Mesendoderm (in vitro differentiated cells): Measurements from ENCODE around the gene ZNF672.

Experiments used
- DNase-seq: peaks from one replicate; pipeline ENCODE4 v3.0.0; 2013
- H2AK5ac ChIP-seq: 2 replicates; pipeline ENCODE4 v1.6.1; 2013; ENCODE audit warnings: low read length, inconsistent platforms
- H2BK120ac ChIP-seq: 2 replicates; pipeline ENCODE4 v1.6.1; 2013; ENCODE audit warnings: low read depth, mild to moderate bottlenecking, low read length, moderate library complexity, mixed read lengths
- H2BK15ac ChIP-seq: replicated peaks from 2 replicates; pipeline ENCODE4 v1.6.1; 2013; ENCODE audit warnings: low read depth, mild to moderate bottlenecking, moderate library complexity
- H2BK5ac ChIP-seq: 2 replicates; pipeline ENCODE4 v1.6.1; 2013; ENCODE audit warnings: low read length, inconsistent platforms
- H3K18ac ChIP-seq: 2 replicates; pipeline ENCODE4 v1.6.1; 2013; ENCODE audit warnings: mild to moderate bottlenecking, low read length, mixed read lengths
- H3K23ac ChIP-seq: one replicate; pipeline ENCODE4 v1.6.1; 2013; ENCODE audit warnings: low read length
- H3K27ac ChIP-seq: 2 replicates; pipeline ENCODE4 v1.5.1; 2013; ENCODE audit warnings: low read depth, mild to moderate bottlenecking, inconsistent platforms, low read length, moderate library complexity
- H3K27me3 ChIP-seq: 2 replicates; pipeline ENCODE4 v1.6.1; 2013; ENCODE audit warnings: low read length, control low read depth, mild to moderate bottlenecking, inconsistent platforms; ENCODE audit not compliant: insufficient read depth, poor library complexity
- H3K36me3 ChIP-seq: 2 replicates; pipeline ENCODE4 v1.6.1; 2013; ENCODE audit warnings: low read length, inconsistent platforms; ENCODE audit not compliant: control insufficient read depth, insufficient read depth
- H3K4ac ChIP-seq: one replicate; pipeline ENCODE4 v1.6.1; 2013; ENCODE audit warnings: low read depth, mild to moderate bottlenecking, low read length, moderate library complexity
- H3K4me1 ChIP-seq: 2 replicates; pipeline ENCODE4 v1.6.1; 2013; ENCODE audit warnings: low read depth, low read length, inconsistent platforms; ENCODE audit not compliant: control insufficient read depth
- H3K4me2 ChIP-seq: 2 replicates; pipeline ENCODE4 v1.6.1; 2013; ENCODE audit warnings: low read length
- H3K4me3 ChIP-seq: 2 replicates; pipeline ENCODE4 v1.5.1; 2013; ENCODE audit warnings: mild to moderate bottlenecking, low read length
- H3K56ac ChIP-seq: one replicate; pipeline ENCODE4 v1.6.1; 2013; ENCODE audit warnings: low read length
- H3K79me1 ChIP-seq: 2 replicates; pipeline ENCODE4 v1.6.1; 2013; ENCODE audit warnings: low read length, inconsistent platforms
- H3K79me2 ChIP-seq: 2 replicates; pipeline ENCODE4 v1.6.1; 2013; ENCODE audit warnings: mild to moderate bottlenecking, low read length; ENCODE audit not compliant: control insufficient read depth, insufficient read depth
- H3K9ac ChIP-seq: 2 replicates; pipeline ENCODE4 v1.6.1; 2013; ENCODE audit warnings: low read length, inconsistent platforms
- H4K5ac ChIP-seq: one replicate; pipeline ENCODE4 v1.6.1; 2013; ENCODE audit warnings: low read length
- H4K8ac ChIP-seq: one replicate; pipeline ENCODE4 v1.6.1; 2013; ENCODE audit warnings: low read depth, mild to moderate bottlenecking, control low read depth, low read length, moderate library complexity
- WGBS: extraction: QIAGEN DNeasy Blood & Tissue Kit; methylation state at CpG from one replicate; pipeline ENCODE4 v1.1.7; 2013; ENCODE audit warnings: low lambda C conversion rate, missing lambda C conversion rate; ENCODE audit not compliant: insufficient coverage; ENCODE audit errors: extremely low coverage; 5-methylcytosine and 5-hydroxymethylcytosine counted together

Gene ZNF672

GRCh38 chr1:248855580-248855979 is 17.6 kb downstream of the ZNF672 start:
- H3K27ac ChIP-seq, result no peak overlapping the region
- no peak overlapping the region for H2AK5ac ChIP-seq
- H3K4me2 ChIP-seq, result no peak overlapping the region
- no peak overlapping the region for H4K8ac ChIP-seq
- no CpG with 5 or more reads among the region's 6 CpGs for WGBS
- no peak overlapping the region for H2BK120ac ChIP-seq
- no peak for DNase-seq
- no peak overlapping the region for H4K5ac ChIP-seq
- no peaks in the 10 kb centered on the region for H3K27me3 ChIP-seq
- H3K4me3 ChIP-seq, result no peak overlapping the region
- no peak overlapping the region for H3K18ac ChIP-seq
- H3K9ac ChIP-seq, result no peak overlapping the region
- H3K4me1 ChIP-seq, result peaks cover 3% of the 10 kb centered on the region
- H3K79me1 ChIP-seq, result peaks cover 2% of the 10 kb centered on the region
- H2BK15ac ChIP-seq, result no peak overlapping the region
- no peaks in the 10 kb centered on the region for H3K79me2 ChIP-seq
- H2BK5ac ChIP-seq, result no peak overlapping the region
- no peaks in the 10 kb centered on the region for H3K36me3 ChIP-seq
- H3K23ac ChIP-seq, result no peak overlapping the region
- H3K56ac ChIP-seq, result no peak overlapping the region
- H3K4ac ChIP-seq, result no peak overlapping the region

DNA sequence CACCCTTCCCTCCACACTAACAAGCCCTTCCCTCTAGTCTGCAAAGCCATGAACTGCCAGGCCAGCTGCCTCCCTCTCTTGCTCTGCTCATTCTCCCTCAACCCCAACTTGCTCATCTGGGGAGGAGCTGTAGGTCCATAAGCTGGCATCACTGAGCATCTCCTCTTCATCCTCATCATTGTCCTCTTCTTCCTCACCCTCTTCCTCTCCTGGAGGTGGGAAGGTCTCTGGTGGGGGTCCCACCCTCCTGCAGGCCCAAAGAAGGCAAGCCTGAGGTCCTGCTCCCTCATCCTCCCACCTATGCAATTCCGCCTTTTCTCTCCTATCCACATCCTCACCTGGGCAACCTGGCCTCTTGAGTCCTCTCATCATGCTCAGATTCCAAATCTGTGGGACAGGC is 18.2 kb downstream of the ZNF672 start:
- peaks cover 2% of the 10 kb centered on the region for H3K79me1 ChIP-seq
- H2BK120ac ChIP-seq, result no peak overlapping the region
- H3K4ac ChIP-seq, result no peak overlapping the region
- no peak overlapping the region for H4K8ac ChIP-seq
- H3K4me1 ChIP-seq, result peaks cover 3% of the 10 kb centered on the region
- DNase-seq, result no peak
- no peak overlapping the region for H4K5ac ChIP-seq
- H3K18ac ChIP-seq, result no peak overlapping the region
- H2BK5ac ChIP-seq, result no peak overlapping the region
- H2BK15ac ChIP-seq, result no peak overlapping the region
- H3K27me3 ChIP-seq, result no peaks in the 10 kb centered on the region
- no peaks in the 10 kb centered on the region for H3K36me3 ChIP-seq
- WGBS, result no CpG with 5 or more reads among the region's 1 CpG
- H3K9ac ChIP-seq, result no peak overlapping the region
- no peak overlapping the region for H3K27ac ChIP-seq
- no peak overlapping the region for H2AK5ac ChIP-seq
- no peaks in the 10 kb centered on the region for H3K79me2 ChIP-seq
- H3K4me3 ChIP-seq, result no peak overlapping the region
- H3K4me2 ChIP-seq, result no peak overlapping the region
- H3K56ac ChIP-seq, result no peak overlapping the region
- no peak overlapping the region for H3K23ac ChIP-seq

GRCh38 chr1:248857201-248857600 is 19.2 kb downstream of the ZNF672 start:
- Histone ChIP-seq H3K27ac (no peak overlapping the region), H3K79me1 (peaks cover 2% of the 10 kb centered on the region), H3K4me3 (no peak overlapping the region), H2BK5ac (no peak overlapping the region), H3K23ac (no peak overlapping the region), H3K18ac (no peak overlapping the region), H2BK120ac (no peak overlapping the region), H2BK15ac (no peak overlapping the region), H4K5ac (no peak overlapping the region), H4K8ac (no peak overlapping the region), H3K36me3 (no peaks in the 10 kb centered on the region), H2AK5ac (no peak overlapping the region), H3K27me3 (no peaks in the 10 kb centered on the region), H3K56ac (peak overlapping the region; percentile 86), H3K9ac (peak overlapping the region; percentile 94), H3K79me2 (no peaks in the 10 kb centered on the region), H3K4me1 (peaks cover 3% of the 10 kb centered on the region), H3K4ac (no peak overlapping the region), H3K4me2 (peak overlapping the region; percentile 77)
- WGBS, result no CpG with 5 or more reads among the region's 7 CpGs
- peak; percentile 11 for DNase-seq

DNA sequence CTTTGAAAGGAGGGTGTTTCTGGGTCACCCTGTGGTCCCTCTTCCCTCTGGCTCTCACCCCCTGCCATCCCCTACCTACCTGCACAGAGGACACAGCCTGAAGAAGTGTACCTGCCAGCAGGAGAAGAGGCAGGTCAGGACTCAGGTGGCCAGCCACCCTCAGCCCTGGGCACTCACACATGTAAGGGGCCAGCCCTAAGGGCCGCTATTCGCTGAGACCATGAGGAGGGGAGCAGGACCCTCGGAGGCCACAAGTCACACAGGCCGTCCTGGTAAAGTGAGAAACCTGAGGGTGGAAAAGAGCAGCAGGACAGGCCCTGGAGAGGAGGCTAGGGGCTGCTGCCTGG is 19.7 kb downstream of the ZNF672 start:
- H4K8ac ChIP-seq, result no peak overlapping the region
- no CpG with 5 or more reads among the region's 4 CpGs for WGBS
- peak overlapping the region; percentile 86 for H3K56ac ChIP-seq
- no peak overlapping the region for H3K4ac ChIP-seq
- H4K5ac ChIP-seq, result no peak overlapping the region
- peak overlapping the region; percentile 77 for H3K4me2 ChIP-seq
- no peaks in the 10 kb centered on the region for H3K79me2 ChIP-seq
- no peak overlapping the region for H2BK120ac ChIP-seq
- peaks cover 2% of the 10 kb centered on the region for H3K79me1 ChIP-seq
- H2BK15ac ChIP-seq, result no peak overlapping the region
- no peak overlapping the region for H2AK5ac ChIP-seq
- H3K18ac ChIP-seq, result peak overlapping the region; percentile 0
- no peak overlapping the region for H2BK5ac ChIP-seq
- no peak overlapping the region for H3K27ac ChIP-seq
- no peak for DNase-seq
- peak overlapping the region; percentile 25 for H3K23ac ChIP-seq
- peaks cover 3% of the 10 kb centered on the region for H3K4me1 ChIP-seq
- no peaks in the 10 kb centered on the region for H3K27me3 ChIP-seq
- peak overlapping the region; percentile 94 for H3K9ac ChIP-seq
- peak overlapping the region; percentile 36 for H3K4me3 ChIP-seq
- no peaks in the 10 kb centered on the region for H3K36me3 ChIP-seq

DNA sequence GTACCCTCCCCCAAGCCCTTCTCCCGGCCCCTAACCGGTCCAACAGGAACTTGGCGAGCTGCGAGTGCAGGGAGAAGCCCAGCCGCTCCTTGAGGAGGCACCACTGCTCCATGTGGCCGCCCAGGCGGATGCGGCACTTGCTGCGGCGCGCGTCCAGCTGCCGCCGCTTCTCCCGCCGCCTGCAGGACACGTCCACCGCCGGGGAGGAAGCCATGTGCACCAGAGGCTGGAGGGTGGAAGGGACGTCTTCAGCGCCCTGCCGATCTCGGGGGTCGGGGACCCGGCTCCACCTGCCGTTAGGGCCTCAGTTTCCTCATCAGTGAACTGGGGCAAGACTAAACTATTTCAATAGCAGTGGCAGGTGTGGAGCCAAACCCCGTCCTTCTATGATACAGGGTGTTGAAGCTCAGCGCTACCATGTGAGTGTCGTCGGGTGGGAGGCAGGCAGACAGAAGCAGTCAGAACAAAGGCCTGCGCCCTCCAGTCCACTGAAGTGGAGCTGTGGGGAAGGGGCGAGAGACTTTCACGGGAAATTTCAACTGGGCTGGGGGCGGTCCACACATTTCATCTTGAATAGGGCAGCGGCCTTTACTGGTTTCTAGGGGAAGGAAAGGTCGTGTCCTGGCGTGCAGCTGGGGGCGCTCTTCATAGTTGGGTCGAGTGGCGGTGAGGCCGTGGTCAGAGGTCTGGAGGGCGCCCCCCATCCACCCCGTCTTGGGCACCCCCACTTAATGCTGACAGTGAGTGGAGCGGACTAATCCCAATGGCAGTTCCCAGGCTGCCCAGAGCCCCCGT is 20.3 kb downstream of the ZNF672 start:
- H3K27me3 ChIP-seq, result no peaks in the 10 kb centered on the region
- no peaks in the 10 kb centered on the region for H3K36me3 ChIP-seq
- DNase-seq, result peak; percentile 92
- peak overlapping the region; percentile 36 for H3K4me3 ChIP-seq
- WGBS, result no CpG with 5 or more reads among the region's 45 CpGs
- peak overlapping the region; percentile 25 for H3K4ac ChIP-seq
- H3K27ac ChIP-seq, result peak overlapping the region; percentile 30
- no peaks in the 10 kb centered on the region for H3K79me2 ChIP-seq
- H3K23ac ChIP-seq, result peak overlapping the region; percentile 30
- H2BK5ac ChIP-seq, result peak overlapping the region; percentile 37
- H3K79me1 ChIP-seq, result peaks cover 2% of the 10 kb centered on the region
- H3K4me1 ChIP-seq, result peaks cover 3% of the 10 kb centered on the region
- no peak overlapping the region for H2AK5ac ChIP-seq
- H4K8ac ChIP-seq, result no peak overlapping the region
- peak overlapping the region; percentile 86 for H3K56ac ChIP-seq
- H3K18ac ChIP-seq, result peak overlapping the region; percentile 5
- H3K4me2 ChIP-seq, result peak overlapping the region; percentile 77
- H3K9ac ChIP-seq, result peak overlapping the region; percentile 94
- no peak overlapping the region for H2BK120ac ChIP-seq
- H4K5ac ChIP-seq, result no peak overlapping the region
- no peak overlapping the region for H2BK15ac ChIP-seq
